Activated CD4-positive, alpha-beta T cell treated with anti-CD3 and anti-CD28 coated beads for 48 hours (primary cell): ENCODE data around the gene RHPN2.
A peak's percentile ranks its signal among the peaks of the same experiment; 100 is the strongest.
"Not testable (repeated sequence)": the region's sequence is repeated elsewhere in the genome, so short reads cannot be mapped to it uniquely, and the experiment has no call there.

Experiments
- DNase-seq: peaks from one replicate; pipeline ENCODE4 v3.0.0-alpha.2; 2020

RHPN2 gene

DNA sequence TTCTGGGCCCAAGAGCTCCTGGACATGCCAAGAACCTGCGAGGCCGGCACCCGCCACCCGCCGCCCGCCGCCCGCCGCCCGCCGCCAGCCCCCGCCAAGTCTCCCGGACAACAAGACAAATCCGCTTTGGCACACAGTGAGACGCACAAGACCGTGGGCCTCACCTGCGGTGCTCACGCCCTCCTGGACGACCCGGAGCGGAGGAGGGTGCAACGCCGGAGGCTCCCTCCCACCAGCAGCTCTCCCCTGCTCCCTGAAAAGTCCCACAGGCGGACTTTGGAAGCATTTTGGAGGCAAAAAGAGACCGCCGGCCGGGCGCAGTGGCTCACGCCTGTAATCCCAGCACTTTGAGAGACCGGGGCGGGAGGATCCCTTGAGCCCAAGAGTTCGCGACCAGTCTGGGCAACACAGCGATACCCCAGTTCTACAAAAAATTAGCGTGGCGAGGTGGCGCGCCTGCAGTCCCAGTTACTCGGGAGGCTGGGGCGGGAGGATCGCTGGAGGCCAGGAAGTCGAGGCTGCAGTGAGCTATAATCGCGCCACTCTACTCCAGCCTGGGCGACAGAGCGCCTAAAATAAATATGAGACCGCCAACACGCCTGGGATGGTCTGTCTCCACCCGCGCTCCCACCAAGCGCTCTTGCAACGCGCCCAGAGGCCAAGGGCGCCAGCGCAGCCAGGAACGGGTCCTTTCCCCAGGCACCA lies 783 bp downstream of the RHPN2 start:
- DNase-seq: no peak

DNA sequence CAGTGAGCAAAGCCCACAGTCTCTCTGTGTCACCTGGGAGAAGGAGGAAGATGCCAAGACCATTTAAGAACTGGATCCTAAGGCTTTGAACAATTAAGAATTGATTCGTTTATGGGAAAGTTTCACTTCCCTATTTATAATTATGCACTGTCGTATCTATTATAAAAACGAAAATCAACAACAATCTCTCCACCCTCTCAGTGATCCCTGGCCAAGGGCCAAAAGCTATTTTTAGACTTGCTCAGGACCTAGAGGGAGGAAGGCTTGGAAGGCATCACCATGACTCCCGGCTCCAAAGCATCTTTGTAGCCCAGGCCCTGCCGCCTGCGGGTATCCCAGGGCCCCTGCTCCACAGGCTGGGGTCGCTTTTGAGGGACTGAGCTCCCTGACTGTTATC lies 1.3 kb downstream of the RHPN2 start:
- DNase-seq: no peak

DNA sequence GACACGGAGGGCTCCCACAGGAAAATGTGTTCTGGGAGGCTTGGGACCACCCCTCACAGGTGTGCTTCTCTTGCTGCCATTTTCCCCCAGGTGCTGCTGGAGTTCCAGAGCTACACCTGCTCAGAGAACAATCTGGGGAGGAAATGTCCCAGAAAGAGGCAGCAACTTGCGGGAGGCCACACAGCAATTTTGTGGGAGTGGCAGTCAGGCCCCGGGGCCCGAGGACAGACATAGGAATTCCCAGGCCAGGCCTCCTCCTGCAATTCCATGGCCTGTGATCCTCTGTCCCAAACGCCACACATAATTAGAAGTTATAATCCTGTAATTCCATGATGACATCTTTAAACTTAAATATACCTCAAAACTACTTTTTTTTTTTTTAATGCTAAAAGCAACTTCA lies 1.8 kb downstream of the RHPN2 start:
- no peak for DNase-seq

DNA sequence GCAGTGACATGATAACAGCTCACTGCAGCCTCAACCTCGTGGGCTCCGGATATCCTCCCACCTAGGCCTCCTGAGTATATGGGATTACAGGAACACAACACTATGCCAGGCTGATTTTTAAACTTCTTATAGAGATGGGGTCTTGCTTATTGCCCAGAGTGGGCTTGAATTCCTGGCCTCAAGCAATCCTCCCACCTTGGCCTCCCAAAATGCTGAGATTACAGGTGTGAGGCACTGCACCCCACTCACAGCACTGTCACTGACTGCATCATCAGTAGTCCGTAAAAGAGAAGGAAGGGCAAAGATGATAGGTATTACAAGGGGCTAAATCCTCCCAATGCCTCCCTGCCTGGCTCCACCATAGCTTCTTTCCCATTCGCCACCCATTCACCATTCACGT lies 4.1 kb downstream of the RHPN2 start:
- no peak for DNase-seq

DNA sequence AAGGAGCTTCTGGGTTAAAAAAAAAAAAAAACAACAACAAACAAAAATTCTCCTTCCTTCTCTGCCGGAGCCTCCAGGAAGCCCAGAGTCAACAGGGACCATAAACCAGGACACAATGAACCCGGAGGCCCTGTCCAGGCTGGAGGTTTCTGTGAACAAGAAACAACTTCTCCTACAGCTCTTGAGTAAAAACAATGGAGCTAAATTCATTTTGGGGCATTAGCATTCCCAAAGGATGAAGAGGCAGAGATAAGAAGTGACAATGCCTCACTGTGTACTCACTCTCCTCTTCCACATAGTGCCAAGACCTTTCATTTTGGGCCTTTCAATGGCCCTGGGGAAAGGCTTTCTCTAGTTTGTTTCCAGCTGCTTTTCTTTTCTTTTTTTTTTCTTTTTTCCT lies 9.0 kb downstream of the RHPN2 start:
- DNase-seq: no peak

DNA sequence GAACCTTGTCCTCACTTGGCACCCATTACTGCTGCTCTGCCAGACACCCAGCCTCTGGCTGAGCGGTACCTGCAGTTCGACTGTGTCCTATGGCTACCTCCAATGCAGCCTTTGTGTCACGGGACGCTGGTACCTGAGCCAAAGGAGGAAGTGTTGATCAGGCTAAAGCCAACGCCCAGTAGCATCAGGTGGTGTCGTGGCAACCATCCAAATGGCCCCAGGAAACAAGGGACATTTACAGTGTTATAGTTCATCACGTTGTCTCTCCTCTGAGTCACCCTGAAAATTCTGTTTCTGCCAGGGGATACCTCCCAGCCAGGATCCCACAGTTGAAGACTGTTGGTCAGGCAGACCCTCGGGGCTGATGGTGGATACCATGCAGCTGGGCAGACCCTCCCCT lies 10.1 kb downstream of the RHPN2 start:
- no peak for DNase-seq

DNA sequence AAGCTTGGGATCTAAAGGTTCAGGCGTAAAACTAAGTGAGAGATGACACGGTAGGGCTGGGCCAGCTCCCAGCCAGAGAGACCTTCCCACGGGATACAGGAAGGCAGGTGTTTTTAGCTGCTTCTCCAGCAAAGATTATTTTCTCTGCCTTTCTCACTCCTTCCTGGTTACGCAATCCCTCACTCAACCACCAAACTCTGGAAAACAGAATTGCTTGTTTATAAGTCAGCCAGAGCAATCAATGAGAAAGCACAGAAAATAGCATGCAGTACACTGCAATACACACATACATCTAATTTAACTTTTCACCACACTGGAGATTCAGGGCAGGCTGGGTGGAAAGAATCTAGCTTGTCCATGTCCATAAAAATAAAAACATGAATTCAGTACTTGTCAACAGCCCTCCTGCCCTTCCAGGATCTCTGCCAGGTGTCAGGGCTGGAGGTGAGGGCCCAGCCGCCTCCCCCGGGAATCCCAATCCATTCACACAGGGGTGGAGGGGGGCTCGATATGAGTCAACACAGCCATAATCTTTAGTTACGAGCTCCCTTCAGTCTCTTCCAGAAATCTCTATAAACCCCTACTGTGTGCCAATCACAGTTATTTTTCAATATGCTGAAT lies 12.2 kb downstream of the RHPN2 start:
- no peak for DNase-seq

DNA sequence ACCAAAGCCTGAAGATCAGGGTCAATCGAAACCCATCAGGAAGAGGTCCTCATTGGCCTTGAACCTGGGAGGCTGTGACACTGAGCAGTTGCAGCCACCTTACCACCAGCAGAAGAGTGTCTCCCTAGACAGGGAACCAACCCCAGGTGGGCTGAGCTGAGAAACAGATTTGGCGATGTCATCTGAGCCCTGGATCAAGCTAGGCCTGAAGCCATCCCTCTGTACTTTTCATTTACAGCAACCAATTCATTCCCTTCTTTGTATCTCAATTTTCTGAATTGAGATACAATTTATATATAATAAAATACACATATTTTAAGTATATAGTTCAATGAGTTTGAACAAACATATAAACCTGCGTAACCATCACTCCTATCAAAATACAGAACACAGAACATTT lies 14.6 kb downstream of the RHPN2 start:
- no peak for DNase-seq

DNA sequence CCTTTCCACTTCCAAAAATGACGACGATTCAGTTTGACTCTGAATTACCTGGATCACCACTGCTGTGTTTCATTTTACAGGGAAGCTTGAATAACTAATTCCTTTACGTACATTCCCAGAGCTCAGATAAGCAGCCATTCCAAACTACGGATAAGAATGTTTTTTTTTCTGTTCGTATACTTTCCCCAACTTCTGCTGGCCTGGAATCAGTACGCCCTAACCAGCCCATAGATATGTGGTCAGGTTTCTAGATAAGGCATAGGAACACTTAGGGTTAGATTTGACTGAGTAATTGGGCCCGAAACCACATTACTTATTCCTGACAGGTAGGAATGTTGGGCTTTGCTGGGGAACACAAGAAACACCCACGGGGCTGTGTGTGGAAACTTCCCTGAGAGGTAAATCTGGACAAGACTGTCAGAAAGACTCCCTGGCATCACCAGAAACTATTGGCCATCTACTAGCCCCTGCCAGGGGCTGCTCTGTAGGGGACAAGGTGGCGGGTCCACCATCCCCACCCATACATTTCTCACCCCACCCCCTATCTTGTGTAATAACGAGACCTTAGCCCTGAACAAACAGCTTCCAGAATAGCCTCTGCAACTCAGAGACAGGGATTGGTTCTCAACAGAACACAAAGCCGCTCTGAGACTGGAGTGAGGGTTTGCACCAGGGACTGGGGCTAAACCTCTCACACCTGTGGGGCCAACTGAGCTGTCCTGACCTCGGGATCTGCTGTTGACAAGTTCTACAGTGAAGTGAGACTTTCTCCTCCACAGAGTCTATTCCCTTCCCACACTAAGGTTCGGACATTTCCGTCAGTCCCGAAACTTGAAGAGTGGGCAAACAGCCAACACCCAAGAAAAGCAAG lies 15.6 kb downstream of the RHPN2 start:
- DNase-seq: no peak

DNA sequence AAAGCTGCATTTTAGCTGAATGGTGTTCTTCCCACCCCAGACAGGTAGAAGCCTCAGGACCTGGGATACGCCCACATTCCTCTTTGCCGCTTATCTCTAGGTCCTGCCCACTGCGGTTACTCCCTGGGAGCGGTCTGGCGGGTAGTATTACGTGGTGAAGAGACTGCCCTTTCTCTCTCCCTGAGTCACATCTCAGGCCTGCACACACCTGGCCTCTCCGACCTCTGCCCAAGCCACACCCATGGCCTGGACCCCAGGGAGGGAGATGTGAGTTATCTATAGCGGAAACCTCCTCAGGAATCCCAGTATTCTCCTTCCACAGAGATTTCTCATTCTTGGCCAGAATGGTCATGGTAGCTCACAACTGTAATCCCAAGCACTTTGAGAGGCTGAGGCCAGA lies 17.3 kb downstream of the RHPN2 start:
- no peak for DNase-seq

DNA sequence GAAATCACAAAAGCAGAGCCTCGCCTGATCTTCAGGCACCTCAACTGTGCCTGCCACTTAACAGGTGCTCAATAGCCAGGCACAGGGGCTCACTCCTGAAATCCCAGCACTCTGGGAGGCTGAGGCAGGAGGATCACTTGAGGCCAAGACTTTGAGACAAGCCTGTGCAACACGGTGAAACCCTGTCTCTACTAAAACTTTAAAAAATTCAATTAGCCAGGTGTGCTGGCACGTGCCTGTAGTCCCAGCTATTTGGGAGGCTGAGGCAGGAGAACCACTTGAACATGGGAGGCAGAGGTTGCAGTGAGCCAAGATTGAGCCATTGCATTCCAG lies 22.9 kb downstream of the RHPN2 start:
- not testable (repeated sequence) for DNase-seq

DNA sequence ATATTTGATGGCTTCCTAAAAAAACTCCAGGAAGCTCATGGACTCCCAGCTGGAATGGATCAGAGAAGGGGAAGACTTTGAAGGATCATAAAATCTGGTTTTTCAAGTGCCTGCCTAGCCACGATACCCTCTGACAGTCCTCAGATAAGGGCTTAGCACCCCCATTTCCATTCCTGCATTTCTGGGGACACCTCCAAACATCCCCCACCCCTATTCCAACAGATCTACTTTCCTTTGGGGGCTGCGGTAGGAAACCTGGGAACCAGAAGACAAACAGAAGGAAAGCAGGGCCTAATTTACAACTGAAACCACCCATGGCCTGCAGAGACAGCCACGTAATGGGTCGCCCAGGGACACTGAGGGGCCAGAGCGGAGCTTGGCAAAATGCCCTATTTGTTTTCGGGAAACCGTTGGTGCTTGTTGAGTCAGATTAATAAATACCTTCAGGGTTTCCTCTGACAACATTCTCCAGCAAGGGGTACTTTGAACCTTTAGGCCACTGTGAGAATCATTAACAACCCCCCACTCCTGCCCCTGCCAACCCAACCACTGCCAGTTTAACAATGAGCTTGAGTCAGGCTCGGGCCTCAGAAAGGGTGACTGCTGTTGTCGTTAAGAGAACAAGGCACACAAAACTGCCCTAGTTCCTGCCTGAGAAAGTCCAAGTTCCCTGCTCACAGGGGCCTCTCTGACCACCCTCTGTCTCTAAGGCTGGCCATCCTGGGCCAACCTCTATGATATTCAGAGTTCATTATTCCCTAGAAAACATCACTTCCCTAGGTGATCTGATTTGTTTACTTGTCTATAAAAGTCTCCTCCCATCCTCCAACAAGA lies 23.5 kb downstream of the RHPN2 start:
- no peak for DNase-seq

DNA sequence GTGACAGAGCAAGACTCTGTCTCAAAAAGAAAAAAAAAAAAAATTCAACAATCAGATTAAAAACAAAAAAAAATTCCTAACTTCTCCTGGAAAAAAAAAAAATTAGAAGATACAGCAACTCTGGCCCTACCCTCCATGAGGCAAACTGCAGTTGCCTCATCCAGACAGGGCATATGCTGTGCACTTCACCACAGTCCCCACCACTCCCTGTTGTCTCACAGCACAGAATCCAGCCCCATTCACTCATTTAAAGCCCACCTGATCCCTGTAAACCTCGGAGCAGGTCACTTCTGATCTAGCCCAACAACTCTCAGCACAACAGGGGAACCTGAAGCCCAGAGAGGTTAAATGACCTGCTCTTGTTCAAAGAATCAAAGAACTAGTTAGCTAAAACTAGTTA lies 24.9 kb downstream of the RHPN2 start:
- no peak for DNase-seq

DNA sequence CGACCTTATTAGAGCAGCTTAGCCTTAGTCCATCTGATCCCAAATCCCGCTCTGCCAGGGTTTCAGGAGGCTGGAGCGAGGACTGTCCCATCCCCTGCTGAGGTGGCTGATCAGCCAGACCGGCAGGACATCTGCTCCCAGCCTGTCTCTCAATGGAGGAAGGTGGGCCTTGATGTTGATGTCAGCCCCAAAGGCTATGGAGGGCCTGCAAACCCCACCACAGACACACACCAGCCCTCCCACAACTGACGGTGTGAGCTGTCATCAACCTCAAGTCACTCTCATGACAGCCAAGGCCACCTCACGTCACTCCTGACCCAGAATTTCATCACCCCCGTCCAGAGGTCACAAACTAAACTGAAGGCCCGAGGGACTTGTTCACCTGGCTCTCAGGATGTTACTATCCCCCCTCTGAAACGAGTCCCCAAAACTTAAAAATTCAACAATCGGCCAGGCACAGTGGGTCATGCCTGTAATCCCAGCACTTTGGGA lies 25.5 kb downstream of the RHPN2 start:
- DNase-seq: no peak

DNA sequence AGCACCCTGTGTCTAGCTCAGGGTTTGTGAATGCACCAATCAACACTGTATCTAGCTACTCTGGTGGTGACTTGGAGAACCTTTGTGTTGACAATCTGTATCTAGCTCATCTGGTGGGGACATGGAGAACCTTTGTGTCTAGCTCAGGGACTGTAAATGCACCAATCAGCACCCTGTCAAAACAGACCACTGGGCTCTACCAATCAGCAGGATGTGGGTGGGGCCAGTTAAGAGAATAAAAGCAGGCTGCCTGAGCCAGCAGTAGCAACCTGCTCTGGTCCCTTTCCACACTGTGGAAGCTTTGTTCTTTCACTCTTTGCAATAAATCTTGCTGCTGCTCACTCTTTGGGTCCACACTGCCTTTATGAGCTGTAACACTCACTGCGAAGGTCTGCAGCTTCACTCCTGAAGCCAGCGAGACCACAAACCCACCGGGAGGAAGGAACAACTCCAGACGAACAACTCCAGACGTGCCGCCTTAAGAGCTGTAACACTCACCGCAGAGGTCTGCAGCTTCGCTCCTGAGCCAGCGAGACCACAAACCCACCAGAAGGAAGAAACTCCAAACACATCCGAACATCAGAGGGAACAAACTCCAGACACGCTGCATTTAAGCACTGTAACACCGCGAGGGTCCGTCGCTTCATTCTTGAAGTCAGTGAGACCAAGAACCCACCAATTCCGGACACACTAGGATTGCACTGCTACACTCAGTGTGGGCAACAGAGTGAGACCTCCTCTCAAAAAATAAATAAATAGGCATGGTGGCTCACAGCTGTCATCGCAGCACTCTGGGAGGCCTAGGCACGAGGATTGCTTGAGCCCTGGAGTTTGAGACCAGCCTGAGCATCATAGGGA lies 27.3 kb downstream of the RHPN2 start:
- peak; percentile 31 for DNase-seq

DNA sequence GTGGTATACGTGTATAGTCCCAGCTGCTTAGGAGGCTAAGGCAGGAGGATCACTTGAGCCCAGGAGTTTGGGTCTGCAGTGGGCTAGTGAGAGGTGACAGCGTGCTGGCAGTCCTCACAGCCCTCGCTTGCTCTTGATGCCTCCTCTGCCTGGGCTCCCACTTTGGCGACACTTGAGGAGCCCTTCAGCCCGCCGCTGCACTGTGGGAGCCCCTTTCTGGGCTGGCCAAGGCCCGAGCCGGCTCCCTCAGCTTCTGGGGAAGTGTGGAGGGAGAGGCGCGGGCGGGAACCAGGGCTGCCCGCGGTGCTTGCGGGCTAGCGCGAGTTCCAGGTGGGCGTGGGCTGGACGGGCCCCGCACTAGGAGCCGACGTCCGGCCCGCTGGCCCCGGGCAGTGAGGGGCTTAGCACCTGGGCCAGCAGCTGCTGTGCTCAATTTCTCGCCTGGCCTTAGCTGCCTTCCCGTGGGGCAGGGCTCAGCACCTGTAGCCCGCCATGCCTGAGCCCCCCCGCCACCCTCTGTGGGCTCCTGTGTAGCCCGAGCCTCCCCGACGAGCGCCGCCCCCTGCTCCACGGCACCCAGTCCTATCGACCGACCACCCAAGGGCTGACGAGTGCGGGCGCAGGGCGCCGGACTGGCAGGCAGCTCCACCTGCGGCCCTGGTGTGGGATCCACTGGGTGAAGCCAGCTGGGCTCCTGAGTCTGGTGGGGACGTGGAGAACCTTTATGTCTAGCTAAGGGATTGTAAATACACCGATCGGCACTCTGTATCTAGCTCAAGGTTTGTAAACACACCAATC lies 28.1 kb downstream of the RHPN2 start:
- not testable (repeated sequence) for DNase-seq

DNA sequence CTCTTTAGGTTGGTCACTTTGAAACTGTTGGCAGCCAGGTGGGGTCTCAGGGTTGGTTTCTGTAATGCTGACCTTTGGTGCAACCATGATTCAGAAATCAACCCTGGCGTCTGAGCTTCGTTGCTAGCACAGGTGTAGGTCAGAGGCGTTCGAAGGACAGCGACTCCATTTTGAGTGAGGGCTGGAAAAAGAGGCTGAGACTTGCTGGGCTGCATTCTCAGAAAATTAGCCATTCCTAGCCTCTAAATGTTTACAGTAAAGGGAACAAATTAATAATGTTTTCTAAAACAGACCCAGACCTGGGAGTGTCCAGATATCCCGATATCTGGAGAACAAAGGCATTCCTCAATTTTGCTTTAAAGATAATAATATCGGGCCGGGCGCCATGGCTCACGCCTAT lies 29.2 kb downstream of the RHPN2 start:
- no peak for DNase-seq

DNA sequence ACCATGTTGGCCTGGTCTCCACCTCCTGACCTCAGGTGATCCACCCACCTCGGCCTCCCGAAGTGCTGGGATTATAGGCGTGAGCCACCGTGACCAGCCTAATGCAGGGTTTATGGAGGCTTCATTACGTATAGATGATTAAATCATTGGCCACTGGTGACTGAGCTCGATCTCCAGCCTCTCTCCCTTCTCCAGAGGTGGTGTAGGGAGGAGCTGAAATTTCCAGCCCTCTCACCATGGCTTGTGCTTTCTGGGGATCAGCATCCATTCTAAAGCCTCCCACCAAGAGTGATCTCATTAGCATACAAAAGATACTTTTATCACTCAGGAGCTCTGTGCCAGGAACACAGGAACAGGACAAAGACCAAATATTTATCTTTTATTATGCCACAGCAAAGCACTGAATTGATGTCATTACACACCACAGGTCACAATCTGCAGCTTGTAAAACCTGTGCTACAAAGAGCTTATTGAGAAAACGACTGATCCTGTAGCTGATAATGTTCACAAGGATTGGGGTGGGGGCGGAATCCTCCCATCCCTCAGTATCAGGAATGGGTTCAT lies 32.4 kb downstream of the RHPN2 start:
- no peak for DNase-seq

DNA sequence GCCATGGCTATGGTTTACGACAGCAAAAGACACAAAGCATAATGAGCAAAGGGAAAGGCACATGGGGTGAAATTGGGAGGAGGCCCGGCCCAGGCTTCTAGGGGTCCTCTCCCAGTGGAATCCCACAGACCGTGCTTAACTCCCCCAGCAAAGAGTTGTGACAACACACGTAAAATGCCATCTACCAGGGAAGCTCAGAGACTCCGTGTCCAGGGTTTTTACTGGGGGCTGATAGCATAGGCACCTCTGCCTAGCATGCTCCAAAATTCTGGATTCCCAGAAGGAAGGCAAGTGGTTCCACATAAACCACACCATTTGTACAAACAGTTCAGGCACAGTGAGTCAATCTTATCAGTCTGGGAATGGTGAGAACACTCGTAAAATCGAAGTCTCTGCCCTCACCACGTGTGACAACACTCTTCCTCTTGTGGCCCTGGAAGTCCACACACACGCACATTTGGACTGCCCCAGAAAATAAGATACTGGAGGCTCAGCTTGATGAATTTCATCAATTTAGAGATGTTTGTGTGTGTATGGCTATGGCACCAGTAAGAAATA lies 34.9 kb downstream of the RHPN2 start:
- no peak for DNase-seq

DNA sequence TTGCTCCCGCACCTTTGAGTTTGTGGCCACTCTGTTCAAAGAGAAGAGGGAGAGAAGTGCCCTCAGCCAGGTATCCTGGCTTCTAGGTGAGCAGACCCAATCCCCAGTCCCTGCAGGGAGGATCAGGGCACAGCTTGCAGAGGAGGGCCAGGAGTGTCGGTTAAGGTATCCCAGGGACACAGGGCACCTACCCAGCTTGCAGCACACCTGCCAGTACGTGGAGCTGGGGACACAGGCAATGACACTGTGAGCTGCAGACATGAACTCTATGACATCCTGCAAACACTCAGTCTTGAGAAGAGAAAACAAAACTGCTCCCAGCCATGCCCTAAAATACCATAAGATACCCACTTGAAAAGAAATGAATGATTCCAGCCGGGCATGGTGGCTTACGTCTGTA lies 38.1 kb downstream of the RHPN2 start:
- not testable (repeated sequence) for DNase-seq
